ENCODE results near the gene PARN.

GRCh38 chr16:14434860-14435259 is 195.2 kb downstream of the PARN start:
- no peak for TF ChIP-seq CTCF (IDR thresholded peaks at IDR 0.05)
- TF ChIP-seq POLR2A (IDR thresholded peaks at IDR 0.05): no peak

Measured in sigmoid colon (tissue), 3 donors.